ENCODE measurements around the gene SSH2.
"Not testable (repeated sequence)": the region's sequence is repeated elsewhere in the genome, so short reads cannot be mapped to it uniquely, and the experiment has no call there.

SSH2 gene

GRCh38 chr17:29744121-29744520 is 185.9 kb downstream of the SSH2 start:
- DNase-seq (ENCODE audit: low read depth in 3 of 3): no peak

GRCh38 chr17:29742210-29742513 is 187.9 kb downstream of the SSH2 start:
- no peak for DNase-seq (ENCODE audit: low read depth in 3 of 3)

- DNase-seq (ENCODE audit: low read depth in 3 of 3): no peak
Observed at GRCh38 chr17:29740017-29740416, 190.0 kb downstream of the SSH2 start.

GRCh38 chr17:29734640-29735039 is 195.4 kb downstream of the SSH2 start:
- DNase-seq (ENCODE audit: low read depth in 3 of 3): no peak

DNA sequence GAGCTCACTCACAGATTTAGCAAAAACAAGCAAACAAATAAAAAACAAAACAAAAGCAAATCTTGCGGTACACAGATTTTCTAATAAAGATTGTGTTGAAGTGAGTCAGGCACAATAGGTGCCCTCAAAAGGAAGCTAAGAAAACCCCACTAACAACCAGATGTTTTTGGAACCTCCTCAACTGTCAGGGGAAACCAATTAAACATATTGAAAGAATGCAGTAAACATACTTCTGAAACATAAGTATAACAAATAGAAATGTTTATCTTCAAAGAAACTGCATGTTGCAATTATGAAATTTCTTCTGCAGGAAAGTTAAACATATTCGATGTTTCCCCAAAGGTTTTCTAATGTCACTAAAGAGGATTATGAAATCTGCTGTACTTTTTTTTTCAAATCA is 196.9 kb downstream of the SSH2 start:
- DNase-seq (ENCODE audit: low read depth in 3 of 3): no peak

GRCh38 chr17:29732613-29733012 is 197.4 kb downstream of the SSH2 start:
- DNase-seq (ENCODE audit: low read depth in 3 of 3): no peak

DNA sequence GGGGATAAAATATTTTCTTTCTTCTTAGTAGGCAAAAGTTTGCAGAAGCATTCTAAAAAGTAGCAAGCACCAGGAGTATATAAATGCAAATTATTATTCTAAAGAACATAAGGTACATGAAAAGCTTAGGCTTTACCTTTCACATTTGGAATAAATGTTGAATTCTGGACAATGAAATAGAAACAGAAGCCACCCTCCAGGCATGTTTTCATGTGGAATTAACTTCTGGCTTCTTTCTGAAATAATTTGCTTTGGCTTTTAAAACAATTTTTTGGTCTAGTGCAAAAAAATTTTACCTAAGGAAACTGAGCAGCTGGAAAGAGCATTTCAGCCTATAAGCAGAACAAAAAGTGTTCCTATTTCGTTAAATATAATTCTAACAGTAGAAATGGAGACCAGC is 197.8 kb downstream of the SSH2 start:
- DNase-seq (ENCODE audit: low read depth in 3 of 3): no peak

DNA sequence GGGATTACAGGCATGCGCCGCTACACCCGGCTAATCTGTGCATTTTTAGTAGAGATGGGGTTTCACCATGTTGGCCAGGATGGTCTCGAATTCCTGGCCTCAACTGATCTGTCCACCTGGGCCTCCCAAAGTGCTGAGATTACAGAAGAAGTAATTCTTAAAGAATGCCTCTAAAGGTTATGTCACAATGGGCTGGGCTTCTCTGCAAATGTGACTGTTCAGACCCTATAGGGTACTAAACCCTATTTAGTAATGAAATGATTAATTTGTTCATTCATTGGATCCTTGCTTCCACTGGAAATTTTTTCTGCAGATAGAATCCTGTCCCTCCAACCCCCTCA is 198.5 kb downstream of the SSH2 start:
- DNase-seq (ENCODE audit: low read depth in 3 of 3): no peak

GRCh38 chr17:29728490-29728889 is 201.5 kb downstream of the SSH2 start:
- no peak for DNase-seq (ENCODE audit: low read depth in 3 of 3)

DNA sequence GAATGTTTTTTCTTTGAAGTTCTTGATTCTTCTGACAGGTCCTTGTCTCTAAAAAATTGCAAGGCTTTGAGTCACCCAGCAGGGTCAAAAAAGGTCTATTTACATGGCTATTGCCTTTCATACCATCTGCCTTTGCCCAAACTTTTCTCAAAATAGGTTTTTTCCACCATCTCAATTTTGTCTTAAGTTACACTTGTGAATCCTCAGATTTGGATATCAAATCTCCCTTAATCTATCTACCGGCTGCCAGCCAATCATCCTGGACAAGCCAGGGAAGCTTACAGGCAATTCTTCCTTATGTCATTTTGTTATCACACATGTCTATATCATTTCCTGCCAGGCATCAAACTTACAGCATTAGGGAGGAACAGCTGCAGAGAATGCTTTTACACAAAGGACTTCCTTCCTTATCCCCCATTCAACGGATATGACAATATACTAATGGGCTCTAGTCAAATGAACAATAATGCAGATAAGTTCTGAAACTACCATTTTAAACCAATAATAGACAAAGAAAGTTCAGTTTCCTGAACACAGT is 203.2 kb downstream of the SSH2 start:
- DNase-seq (ENCODE audit: low read depth in 3 of 3): no peak

DNA sequence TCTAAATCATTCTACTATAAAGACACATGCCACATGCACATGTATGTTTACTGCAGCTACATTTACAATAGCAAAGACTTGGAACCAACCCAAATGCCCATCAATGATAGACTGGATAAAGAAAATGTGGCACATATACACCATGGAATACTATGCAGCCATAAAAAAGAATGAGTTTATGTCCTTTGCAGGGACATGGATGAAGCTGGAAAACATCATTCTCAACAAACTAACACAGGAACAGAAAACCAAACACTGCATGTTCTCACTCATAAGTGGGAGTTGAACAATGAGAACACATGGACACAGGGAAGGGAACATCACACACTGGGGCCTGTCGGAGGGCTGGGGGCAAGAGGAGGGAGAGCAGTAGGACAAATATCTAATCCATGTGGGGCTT is 204.6 kb downstream of the SSH2 start:
- DNase-seq (ENCODE audit: low read depth in 3 of 3): not testable (repeated sequence)

DNA sequence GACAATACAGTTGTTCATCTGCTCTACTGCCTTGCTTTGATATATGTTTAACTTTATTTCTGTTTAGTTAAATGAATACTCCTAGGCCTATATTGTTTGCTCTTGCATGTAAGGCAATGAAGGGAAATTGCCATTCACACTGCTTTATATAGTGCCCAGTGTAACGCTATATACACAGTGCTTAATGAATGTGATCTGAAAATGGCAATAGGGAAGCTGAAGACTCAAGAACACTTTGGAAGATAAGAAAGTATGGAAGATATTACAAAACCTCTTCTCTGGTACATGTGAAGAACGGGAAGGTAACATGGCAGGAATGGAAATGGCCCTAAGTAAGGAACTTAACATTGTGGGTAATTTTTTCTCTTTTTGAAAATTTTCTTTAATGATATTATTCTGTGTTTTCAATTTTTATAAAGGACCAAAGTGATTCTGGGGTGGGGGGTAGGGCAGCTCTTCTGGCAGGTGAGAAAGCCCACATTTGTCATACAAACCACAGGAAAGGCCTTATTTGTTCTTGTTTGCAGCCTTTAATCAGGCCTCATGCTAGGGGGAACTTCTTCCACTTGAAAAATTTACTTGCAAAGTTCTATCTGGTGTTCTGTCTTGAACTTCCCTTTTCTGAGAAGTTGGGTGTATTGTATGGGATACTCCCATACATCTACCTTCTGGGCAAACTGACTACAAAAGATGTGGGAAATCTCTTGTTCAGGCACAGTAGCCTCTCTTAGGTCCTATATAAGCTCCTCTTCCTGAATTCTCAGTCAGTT is 206.6 kb downstream of the SSH2 start:
- DNase-seq (ENCODE audit: low read depth in 3 of 3): no peak

DNA sequence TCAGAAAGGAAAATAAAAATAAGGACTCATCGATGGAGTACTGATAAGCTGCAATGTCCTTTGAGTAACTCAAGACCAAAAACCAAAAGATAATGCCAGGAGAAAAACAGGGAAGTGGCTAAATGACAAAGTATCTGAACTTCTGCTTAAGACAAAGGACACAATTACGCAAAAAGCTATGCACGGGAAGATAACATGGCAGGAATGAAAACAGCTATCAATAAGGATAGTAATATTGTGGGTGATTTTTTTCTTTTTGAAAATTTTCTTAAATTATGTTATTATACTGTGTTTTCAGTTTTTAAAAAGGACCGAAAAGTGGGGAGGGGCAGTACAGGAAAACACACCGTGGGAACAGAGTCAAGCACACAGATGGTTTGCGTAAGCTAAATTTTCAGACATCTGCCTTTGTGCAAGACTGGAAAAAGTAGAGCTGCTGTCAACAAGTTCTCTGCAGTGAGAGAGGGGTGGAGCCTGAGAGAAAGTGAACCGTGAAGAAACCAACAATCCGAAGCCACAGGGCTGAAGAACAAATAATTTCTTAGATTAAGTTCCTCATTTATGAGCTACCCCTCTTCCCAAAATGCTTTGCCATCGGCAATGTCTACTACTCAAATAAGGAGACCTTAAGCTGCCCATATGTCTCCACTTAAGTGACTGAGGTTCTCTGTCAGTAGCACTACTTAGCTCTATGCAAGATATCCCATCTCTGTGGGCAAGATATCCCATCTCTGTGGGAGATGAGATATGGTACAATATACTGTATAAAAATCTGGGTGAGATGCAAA is 207.4 kb downstream of the SSH2 start:
- DNase-seq (ENCODE audit: low read depth in 3 of 3): peak in 2 of 3 experiments; percentile 6 to 15

GRCh38 chr17:29720551-29720950 is 209.5 kb downstream of the SSH2 start:
- DNase-seq (ENCODE audit: low read depth in 3 of 3): no peak

- DNase-seq (ENCODE audit: low read depth in 3 of 3): no peak
Observed at GRCh38 chr17:29719469-29719868, 210.6 kb downstream of the SSH2 start.

- no peak for DNase-seq (ENCODE audit: low read depth in 3 of 3)
Observed at GRCh38 chr17:29718446-29719039, 211.5 kb downstream of the SSH2 start.

DNA sequence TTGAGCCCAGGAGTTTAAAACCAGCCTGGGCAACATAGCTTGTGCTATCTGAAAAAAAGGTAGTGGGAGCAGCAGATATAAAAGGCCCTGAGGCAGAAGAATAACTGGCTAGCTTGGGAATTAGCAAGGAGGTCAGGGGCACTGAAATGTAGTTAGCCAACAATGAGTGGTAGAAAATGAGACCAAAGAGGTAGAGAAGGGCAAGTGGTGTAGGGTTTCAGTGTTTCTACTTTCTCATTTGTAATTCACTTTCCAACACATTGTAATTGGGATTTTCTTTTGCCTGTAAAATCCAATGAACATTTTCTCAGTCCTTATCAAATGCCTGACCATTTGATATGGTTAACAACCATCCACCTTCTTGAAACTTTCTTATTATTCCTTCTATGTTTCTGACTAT is 212.2 kb downstream of the SSH2 start:
- no peak for DNase-seq (ENCODE audit: low read depth in 3 of 3)

DNA sequence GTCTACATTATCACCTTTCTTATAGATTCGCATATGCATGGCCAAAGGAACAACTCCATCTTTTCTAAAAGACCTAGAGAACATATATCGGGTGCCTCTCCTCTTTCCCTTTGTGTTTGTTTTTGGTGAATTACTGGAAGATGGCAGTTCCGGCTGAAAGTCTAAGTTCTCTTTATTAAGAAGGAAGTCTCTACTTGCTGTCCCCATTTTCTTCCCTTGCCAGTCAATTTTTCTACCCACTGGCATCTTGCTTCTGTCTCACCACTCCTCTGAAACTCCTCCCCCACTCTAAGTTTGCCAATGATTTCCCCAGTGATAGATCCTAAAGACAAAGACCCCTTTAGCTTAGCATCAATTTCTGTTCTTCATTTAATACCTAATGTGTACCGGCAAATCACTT is 213.5 kb downstream of the SSH2 start:
- DNase-seq (ENCODE audit: low read depth in 3 of 3): no peak

DNA sequence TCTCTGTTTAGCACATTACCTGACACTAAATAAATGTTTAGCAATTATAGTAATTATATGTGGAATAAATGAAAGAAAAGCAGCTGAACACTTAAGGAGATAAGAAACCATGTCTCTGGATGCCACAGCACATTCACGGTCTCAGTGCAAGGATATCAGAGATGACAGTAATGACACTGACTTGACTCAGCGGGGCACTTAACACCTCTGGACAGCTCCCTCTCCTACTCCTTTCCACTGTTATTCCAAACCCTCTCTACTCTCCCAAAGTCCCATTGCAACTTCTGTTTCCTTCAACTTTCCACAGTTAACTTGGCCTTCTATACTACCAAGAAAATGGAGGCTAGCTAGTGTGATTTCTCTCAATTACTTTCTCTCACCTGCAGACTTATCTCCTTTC is 214.3 kb downstream of the SSH2 start:
- no peak for DNase-seq (ENCODE audit: low read depth in 3 of 3)

DNA sequence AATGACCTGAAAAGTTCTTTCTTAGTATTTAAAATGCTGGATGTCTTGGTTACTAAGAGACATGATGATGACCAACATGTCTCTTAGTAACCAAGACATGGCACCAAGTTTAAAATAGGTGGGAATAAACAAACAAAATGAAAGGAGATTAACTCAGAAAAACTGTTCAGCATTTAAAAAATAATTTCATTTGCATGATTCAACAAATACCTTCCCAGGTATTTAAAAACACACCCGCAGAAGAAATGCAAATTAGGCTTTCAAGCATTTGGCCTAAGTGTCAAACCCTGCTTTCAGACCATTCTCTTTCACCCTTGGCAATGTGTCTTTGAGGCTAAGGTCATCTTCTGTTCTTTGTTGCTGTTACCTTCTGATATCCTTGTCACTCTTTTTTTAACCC is 215.9 kb downstream of the SSH2 start:
- DNase-seq (ENCODE audit: low read depth in 3 of 3): no peak

DNA sequence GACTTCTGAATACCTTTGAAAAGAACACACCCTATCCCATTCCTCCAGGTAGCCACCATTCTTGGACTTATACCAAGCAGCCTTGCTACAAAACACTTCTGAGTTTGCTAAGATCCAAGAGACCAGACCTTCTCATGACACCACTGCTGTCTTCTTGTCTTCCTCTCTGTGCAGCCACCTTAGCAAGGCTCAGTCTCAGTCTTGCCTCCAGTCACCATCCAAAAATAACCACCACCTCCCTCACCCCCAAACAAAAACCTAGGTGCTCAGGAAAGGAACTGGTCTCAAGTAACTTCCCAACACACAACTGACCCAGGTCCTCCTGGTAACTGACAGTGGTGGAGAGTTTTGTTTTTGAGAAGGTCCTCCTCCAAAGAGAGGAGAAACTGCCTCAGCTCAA is 216.4 kb downstream of the SSH2 start:
- no peak for DNase-seq (ENCODE audit: low read depth in 3 of 3)

DNA sequence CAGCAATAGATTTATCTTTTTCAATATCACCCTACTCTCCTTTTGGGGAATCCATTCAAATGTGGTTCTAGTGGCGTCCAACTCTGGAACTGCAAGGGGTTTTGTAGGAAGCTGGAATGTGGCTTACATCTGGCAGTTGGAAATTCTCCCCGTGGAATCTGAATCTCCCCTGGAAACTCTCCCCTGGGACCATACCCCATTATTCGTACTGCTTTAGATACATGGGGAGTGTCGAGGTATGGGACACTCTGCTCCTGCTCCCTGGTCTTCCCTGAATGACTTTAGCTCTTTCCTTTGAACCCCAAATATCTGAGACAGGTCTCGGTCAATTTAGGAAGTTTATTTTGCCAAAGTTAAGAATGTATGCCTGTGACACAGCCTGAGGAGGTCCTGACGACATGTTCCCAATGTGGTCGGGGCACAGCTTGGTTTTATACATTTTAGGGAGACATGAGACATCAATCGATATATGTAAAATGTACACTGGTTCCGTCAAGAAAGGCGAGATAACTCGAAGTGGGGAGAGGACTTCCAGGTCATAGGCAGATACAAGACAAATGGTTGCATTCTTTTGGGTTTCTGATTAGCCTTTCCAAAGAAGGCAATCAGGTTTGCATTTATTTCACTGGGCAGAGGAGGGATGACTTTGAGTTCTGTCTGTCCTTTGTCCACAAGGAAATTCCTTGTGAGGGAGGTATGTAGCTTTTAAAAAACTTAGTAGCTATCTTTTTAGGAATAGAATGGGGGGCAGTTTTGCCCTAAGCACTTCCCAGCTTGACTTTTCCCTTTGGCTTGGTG is 218.2 kb downstream of the SSH2 start:
- no peak for DNase-seq (ENCODE audit: low read depth in 3 of 3)

Data from stimulated activated CD4-positive, alpha-beta T cell treated with anti-CD3 and anti-CD28 coated beads, TNF-alpha, amount 100 ng/mL, for 4 hours (primary cell).